Effector CD8-positive, alpha-beta T cell (primary cell): ENCODE measurements around the gene KIF4A.
"Not testable (repeated sequence)": the region's sequence is repeated elsewhere in the genome, so short reads cannot be mapped to it uniquely, and the experiment has no call there.

ENCODE experiments used
- DNase-seq: peaks from one replicate; lab custom pipeline; 2025; lab: John Stamatoyannopoulos, UW
- total RNA-seq, 4 experiments: gene quantifications; one replicate each; lab custom pipeline; 2026; lab: John Stamatoyannopoulos, UW

Gene KIF4A
- 0.29 to 7.2 (median 1.0) reads per million in 4 experiments for total RNA-seq

DNA sequence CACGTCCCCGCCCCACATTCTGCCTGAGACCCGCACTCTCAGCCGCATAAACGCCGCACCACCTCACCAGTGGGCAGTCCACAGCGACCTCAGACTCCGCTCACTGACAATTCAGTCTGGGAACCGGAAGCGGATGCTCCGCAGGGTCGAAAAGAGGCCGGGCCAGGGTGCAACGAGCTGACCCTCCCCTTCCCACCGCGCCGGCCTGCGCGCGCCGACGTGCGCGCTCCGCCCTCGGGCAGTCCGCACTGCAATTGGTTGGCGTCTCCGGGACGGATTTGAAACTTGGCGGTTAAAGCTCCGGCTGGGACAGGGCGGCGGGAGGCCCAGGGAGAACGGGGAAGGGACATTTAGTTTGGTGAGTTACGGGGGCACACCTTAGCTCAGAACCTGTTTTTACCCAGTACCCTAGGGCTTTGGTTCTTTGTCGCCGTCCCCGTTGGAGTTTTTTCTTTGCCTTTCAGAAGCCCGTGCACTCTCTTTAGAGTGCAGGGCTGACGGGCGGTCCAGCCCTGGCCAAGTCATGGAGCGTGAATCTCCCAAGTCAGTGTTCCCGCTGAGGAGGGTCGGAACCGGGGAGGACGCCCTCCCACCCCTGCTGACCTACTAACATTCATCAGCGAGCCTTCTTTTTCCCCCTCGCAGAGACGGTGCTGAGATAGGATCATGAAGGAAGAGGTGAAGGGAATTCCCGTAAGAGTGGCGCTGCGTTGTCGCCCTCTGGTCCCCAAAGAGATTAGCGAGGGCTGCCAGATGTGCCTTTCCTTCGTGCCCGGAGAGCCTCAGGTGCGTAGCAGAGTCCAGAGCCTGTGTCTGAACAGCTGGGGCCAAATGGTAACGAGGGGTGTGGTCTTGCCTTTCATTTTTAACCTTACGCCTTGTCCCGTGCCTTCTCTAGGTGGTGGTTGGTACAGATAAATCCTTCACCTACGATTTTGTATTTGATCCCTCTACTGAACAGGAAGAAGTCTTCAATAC is at the start of gene KIF4A, which contains the start of gene PDZD11:
KIF4A (plus strand) TSS at position 312 of the 978 bp plus-strand sequence; CDS start at position 667, 355 bp downstream.
PDZD11 (minus strand) TSS at position 135 of the 978 bp plus-strand sequence. CDS start 586 bp downstream, outside the sequence.
- peak; percentile 55 for DNase-seq

DNA sequence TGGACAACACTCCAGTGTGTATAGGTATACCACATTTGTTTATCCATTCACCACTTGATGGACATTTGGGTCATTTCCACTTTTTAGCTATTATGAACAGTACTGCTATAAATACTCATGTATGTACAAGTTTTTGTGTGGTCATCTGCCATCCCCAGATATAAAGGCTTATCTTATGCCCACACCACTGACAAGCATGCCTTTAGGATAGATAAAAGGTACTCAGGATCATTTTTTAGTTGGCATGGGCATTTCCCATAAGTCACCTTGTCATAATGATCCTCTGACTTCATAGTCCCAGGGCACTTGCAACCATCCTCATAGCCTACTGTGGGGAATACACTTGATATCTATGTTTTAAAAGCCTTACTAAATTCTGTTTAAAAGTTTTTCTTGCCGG is 49.2 kb upstream of the KIF4A start:
- DNase-seq, result no peak

GRCh38 chrX:70241501-70241900 is 48.4 kb upstream of the KIF4A start:
- DNase-seq, result no peak

DNA sequence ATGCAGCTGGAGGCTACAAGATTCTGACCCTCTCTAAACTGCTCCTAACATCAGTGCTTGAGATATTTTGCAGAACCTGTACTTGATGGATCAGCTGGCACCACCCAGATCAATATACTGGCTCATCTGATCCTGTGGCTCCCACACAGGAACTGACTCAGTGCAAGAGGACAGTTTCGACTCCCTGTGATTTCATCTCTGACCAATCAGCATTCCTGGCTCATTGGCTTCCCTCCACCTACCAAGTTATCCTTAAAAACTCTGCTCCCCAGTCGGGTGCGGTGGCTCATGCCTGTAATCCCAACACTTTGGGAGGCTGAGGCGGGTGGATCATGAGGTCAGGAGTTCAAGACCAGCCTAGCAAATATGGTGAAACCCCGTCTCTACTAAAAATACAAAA is 46.3 kb upstream of the KIF4A start:
- DNase-seq, result not testable (repeated sequence)

- DNase-seq, result no peak
Observed at GRCh38 chrX:70244881-70245280, 45.0 kb upstream of the KIF4A start.

DNA sequence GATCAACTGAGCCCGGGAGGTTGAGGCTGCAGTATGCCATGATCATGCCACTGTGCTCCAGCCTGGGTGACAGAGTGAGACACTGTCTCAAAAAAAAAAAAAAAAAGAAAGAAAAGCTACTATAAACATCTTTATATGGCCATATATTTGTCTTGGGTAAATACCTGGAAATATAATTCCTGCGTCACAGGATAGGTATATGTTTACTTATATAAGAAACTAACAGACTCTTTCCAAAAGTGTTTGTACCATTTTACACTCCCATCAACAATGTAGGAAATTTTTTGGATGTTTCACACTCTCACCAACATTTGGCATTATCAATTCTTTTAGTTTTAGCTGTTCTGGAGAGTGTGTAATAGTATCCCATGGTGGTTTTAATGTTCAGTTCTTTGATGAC is 42.7 kb upstream of the KIF4A start:
- DNase-seq, result no peak

- DNase-seq, result no peak
Observed at GRCh38 chrX:70252491-70252890, 37.4 kb upstream of the KIF4A start.

- DNase-seq, result no peak
Observed at GRCh38 chrX:70253377-70254062, 36.4 kb upstream of the KIF4A start.

DNA sequence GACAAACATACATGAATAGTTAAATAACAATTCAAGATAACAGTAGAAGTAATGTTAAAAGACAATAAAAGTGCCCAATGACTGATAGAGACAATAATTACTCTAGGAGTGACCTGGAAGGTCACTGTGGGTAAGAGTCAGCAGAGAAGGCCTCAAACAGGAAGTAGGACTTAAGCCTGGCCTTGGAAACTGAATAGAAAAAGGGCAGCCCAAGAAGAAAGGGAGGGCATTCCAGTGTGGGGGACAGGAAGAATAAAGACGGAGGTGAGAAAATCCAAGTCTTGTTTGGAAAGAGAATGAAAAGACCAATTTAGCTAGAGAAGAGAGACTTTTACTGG is 35.9 kb upstream of the KIF4A start:
- no peak for DNase-seq

GRCh38 chrX:70254909-70255308 is 35.0 kb upstream of the KIF4A start:
- DNase-seq, result no peak

DNA sequence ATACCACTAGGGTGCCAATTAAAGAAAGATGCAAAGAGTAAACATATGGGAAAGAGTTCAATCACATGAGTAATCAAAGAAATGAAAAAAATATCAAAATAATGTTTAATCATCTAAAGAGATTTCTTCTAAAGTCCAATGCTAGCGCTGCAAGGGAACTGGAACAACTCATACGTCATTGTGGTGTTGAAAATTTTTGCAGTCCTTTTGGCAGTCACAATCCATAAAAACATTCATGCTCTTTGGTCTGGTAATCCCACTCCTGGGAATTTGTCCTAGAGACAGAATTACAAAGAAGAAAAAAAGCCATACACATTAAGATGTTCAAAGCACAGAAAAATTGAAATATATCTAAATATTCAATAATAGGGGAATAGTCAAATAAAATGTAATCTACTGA is 34.5 kb upstream of the KIF4A start:
- DNase-seq, result no peak

- no peak for DNase-seq
Observed at GRCh38 chrX:70257423-70258288, 32.2 kb upstream of the KIF4A start.

DNA sequence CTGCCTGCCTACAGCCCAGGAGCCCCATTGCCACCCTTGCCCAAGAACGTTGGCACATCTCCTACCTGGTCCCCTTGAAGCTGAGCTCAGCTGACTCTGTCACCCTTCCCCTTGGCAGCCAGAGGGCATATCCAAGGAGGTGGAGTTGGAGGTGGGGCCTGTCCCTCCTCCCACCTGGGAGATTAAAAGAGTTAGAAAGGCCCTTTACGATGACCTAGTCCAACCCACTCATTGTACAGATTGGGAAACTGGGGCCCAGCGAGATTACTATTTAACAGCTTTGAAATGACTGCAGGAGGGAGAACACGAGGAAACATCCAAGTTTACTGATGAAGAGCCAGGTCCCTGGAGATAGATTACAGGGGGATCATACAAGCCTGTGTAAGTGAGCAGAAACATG is 29.8 kb upstream of the KIF4A start, which contains the start of gene P2RY4:
P2RY4 (minus strand) TSS at position 101 of the 400 bp plus-strand sequence. CDS start 580 bp downstream, outside the sequence.
- DNase-seq, result no peak

GRCh38 chrX:70262952-70263567 is 26.8 kb upstream of the KIF4A start:
- no peak for DNase-seq

- DNase-seq, result no peak
Observed at GRCh38 chrX:70264784-70265183, 25.1 kb upstream of the KIF4A start.

GRCh38 chrX:70268034-70268433 is 21.9 kb upstream of the KIF4A start, which contains the start of gene ARR3:
TSS of gene ARR3 (plus strand) at chrX:70268334. CDS start at chrX:70269386, 1,052 bp downstream.
- DNase-seq, result no peak

- not testable (repeated sequence) for DNase-seq
Observed at GRCh38 chrX:70274029-70274428, 15.9 kb upstream of the KIF4A start.

DNA sequence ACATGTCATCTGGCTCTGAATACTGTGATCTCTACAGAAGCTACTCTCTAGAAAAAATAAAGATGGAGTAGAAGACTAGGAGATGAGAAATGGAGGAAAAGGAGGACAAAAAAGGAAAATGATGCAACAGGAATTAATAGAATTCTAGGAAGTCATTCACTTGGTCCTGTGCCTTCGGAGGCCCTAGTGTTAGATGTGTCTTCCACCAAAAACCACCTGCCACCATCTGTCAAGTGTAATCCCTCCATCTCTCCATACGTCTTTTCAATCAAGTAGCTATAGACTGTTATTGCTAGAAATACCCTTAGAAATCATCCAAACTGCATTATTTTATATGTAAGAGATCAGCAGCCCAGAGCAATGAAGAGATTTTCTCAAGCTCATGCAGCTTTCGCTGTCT is 10.8 kb upstream of the KIF4A start:
- no peak for DNase-seq

DNA sequence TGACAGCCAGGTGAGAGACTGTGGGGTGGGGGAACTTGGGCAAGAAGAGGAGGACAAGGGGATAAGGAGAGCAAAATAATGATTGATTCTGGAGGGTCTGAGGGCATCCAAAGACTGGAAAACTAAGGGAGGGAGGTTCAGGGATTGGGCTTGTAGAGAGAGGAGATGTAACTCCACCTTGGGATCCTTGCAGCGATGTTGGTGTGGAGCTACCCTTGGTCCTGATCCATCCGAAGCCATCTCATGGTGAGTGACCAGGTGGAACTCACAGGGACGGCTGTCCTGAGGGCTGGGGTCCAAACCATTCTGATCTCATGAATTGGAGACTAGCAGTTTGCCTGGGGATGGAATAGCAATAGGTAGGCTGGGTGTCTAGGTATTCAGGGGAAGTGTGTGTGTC is 9.3 kb upstream of the KIF4A start:
- DNase-seq, result no peak

DNA sequence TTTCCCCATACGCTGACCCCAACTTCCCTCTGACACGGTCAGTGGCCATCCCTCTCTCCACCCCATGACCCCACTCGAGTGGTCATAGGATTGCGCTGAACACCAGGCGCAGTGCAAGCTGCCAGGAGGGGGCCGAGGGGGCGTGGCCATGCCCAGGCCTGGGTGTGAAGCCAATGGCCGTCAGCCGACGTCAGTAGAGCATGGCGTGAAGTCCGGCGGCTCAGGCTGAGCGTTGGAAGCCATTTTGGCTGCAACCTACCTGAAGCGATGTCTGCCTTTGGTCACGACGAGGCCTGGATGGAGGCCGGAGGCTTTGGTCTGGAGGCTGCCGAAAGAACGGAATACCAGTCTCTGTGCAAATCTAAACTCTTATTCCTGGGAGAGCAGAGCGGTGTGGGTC is 8.0 kb upstream of the KIF4A start, which contains the start of gene RAB41:
RAB41 (plus strand) TSS at position 222 of the 400 bp plus-strand sequence; CDS start at position 268, 46 bp downstream.
- no peak for DNase-seq
